ENCODE measurements around the gene TMEFF2.

The TMEFF2 gene

DNA sequence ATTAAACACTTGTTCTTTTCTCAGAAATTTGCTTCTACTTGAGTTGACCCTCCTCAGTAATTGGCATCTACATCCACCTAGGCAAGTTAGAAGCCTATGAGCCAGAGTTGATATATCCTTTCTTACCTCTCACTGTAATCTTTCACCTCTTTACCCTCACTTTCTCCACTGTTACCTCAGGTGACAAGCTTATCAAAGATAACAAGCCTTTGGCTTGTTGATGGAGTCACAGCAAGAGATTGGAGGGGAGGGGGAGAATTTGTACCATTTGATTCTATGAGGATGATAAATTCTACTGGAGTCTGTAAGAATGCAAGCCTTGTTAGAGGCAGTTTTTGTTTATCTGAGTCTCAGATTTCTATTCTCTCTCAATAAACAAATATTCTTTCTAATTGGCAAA is 176.9 kb downstream of the TMEFF2 start:
- ChIA-PET POLR2A (no interaction called here), CTCF (interaction anchor here (1.0 to 2.3 kb wide), 2 partner anchors 145 to 206 kb away, joined by 4 to 6 read pairs; no protein-coding TSS in a partner anchor)
- H3K4me3 ChIP-seq (ENCODE audit: low read depth, low read length) = no peak overlapping the region
- no peak for DNase-seq (ENCODE audit: low read depth, low spot score)
- TF ChIP-seq, protein P1, sequence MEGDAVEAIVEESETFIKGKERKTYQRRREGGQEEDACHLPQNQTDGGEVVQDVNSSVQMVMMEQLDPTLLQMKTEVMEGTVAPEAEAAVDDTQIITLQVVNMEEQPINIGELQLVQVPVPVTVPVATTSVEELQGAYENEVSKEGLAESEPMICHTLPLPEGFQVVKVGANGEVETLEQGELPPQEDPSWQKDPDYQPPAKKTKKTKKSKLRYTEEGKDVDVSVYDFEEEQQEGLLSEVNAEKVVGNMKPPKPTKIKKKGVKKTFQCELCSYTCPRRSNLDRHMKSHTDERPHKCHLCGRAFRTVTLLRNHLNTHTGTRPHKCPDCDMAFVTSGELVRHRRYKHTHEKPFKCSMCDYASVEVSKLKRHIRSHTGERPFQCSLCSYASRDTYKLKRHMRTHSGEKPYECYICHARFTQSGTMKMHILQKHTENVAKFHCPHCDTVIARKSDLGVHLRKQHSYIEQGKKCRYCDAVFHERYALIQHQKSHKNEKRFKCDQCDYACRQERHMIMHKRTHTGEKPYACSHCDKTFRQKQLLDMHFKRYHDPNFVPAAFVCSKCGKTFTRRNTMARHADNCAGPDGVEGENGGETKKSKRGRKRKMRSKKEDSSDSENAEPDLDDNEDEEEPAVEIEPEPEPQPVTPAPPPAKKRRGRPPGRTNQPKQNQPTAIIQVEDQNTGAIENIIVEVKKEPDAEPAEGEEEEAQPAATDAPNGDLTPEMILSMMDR (IDR thresholded peaks at IDR 0.05; ENCODE audit: insufficient read depth, low read length, missing control alignments) = no peak

DNA sequence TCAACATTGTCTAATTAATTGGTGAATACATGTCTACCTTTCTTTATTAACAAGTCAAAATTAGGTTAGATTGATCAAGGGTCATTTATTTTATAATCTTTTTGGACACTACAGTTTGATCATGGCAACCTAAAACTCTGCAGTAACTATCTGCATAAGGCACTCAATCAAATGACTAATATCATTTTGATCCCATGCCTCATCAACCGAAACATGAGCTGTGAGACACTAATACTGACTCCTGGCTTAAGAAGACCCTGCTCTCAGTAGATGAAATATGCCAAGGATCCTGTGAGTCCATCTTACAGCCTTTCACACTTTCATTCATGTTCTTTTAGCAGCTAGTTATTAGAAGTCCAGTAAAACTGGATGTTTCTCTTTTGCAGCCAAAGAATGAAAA is 178.5 kb downstream of the TMEFF2 start:
- DNase-seq (ENCODE audit: low read depth, low spot score) = no peak
- ChIA-PET CTCF (interaction anchor here (2.3 kb wide), 1 partner anchor 146 kb away, joined by 6 read pairs; no protein-coding TSS in a partner anchor), POLR2A (no interaction called here)
- TF ChIP-seq, protein P1 (IDR thresholded peaks at IDR 0.05; ENCODE audit: insufficient read depth, low read length, missing control alignments) = no peak
- H3K4me3 ChIP-seq (ENCODE audit: low read depth, low read length) = no peak overlapping the region

DNA sequence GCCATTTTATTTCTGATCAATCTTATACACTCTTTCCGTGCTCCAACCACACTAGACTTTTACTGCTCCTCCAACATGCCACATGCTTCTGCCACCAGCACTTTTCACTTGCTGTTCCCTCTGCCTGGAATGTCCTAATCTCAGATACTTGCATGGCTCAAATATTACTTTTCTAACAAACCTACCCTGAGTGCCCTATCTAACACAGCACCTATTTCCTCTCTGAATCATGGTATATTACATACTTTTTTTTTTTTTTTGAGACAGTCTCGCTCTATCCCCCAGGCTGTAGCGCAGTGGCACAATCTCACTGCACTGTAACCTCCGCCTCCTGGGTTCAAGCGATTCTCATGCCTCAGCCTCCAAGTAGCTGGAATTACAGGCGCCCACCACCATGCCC is 181.5 kb downstream of the TMEFF2 start:
- TF ChIP-seq, protein P1 (IDR thresholded peaks at IDR 0.05; ENCODE audit: insufficient read depth, low read length, missing control alignments) = no peak
- H3K4me3 ChIP-seq (ENCODE audit: low read depth, low read length) = no peak overlapping the region
- POLR2A ChIA-PET = no interaction called here
- CTCF ChIA-PET = interaction anchor here (1.0 kb wide), 1 partner anchor 11 kb away, joined by 4 read pairs; no protein-coding TSS in a partner anchor
- DNase-seq (ENCODE audit: low read depth, low spot score) = no peak

DNA sequence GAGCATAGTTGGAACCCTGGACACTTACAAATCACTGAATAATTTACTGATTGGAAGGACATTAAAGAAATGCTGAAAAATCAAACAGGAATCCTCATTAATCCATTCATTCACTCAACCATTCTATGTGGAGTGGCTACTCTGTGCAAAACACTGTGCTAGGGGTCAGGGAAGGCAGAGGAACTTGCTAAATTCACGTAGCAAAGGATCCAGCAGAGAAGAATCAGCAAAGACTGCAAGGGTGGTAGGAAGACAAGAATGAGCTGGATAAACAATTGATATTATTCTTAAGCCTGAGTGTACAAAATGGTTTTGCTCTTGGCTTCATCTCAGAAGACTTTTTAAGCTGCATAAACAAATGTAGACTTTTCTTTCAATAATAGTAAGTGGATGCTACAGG is 183.5 kb downstream of the TMEFF2 start:
- ChIA-PET CTCF (interaction anchor here (0.7 to 1.3 kb wide), 2 partner anchors 138 to 147 kb away, joined by 3 read pairs; no protein-coding TSS in a partner anchor), POLR2A (no interaction called here)
- DNase-seq (ENCODE audit: low read depth, low spot score) = no peak
- no peak overlapping the region for H3K4me3 ChIP-seq (ENCODE audit: low read depth, low read length)
- TF ChIP-seq, protein P1 (IDR thresholded peaks at IDR 0.05; ENCODE audit: insufficient read depth, low read length, missing control alignments) = no peak

DNA sequence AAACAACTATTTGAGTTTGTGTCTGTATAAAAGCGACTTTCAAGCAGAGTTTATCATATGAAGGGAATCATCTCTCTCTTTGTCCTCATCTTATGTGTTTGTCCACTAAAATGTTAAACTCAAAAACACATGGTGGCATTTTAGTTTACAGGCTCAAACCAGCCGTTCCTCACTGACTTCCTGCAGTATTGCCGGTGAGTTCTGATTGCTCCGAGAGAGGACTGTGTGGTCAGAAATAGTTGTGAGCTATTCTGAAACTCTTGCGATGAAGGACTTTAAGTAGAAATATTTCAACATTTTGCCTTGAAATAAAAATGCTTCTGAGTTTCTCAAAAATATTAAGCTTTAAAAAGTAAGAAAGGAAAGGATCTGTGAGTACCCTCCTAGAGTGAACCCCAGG is 184.7 kb downstream of the TMEFF2 start:
- no peak overlapping the region for H3K4me3 ChIP-seq (ENCODE audit: low read depth, low read length)
- no peak for DNase-seq (ENCODE audit: low read depth, low spot score)
- CTCF ChIA-PET = interaction anchor here (0.7 to 0.8 kb wide), 2 partner anchors 12 to 197 kb away, joined by 3 to 4 read pairs; no protein-coding TSS in a partner anchor
- TF ChIP-seq, protein P1 (IDR thresholded peaks at IDR 0.05; ENCODE audit: insufficient read depth, low read length, missing control alignments) = no peak
- POLR2A ChIA-PET = interaction anchor here (0.6 kb wide), 1 partner anchor 22 kb away, joined by 3 read pairs; no protein-coding TSS in a partner anchor

DNA sequence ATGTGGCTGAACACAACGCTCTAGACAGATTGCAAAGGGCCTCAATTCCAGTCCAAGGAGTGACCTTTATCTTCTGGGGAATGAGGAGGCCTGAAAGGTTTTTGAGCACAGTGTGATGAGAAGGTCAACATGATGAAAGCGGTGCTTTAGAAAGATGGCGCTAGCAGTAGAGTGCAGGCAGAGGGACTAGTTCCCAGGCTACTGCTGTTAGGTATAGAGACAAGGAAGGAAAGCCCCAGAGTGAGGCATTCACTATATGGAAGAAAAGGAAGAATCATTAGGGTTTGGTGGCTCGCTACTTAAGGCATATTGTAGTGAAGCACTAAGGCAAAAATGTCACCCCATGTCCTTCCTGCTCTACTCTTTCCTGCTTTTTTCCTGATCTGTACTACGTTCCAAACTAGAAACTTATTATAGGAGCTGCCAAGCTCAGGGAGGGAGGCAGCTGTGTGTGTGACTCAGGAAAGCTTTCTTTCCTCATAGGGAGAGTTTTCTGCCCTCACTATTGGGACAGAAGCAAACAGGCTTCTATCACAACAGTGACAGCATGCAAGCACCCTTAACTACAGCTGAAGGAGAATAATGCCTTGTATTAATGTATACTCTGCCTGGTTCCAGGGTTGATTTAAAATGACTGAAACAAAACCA is 187.0 kb downstream of the TMEFF2 start:
- TF ChIP-seq, protein P1 (IDR thresholded peaks at IDR 0.05; ENCODE audit: insufficient read depth, low read length, missing control alignments) = no peak
- no peak overlapping the region for H3K4me3 ChIP-seq (ENCODE audit: low read depth, low read length)
- no peak for DNase-seq (ENCODE audit: low read depth, low spot score)
- ChIA-PET POLR2A (no interaction called here), CTCF (no interaction called here)
